SU-DHL-6 (cell line): ENCODE data around the gene NUDT4.
"Not testable (repeated sequence)": the region's sequence is repeated elsewhere in the genome, so short reads cannot be mapped to it uniquely, and the experiment has no call there.

Experiments used
- H2AFZ ChIP-seq: fragments of 200-600 bp; sonication (generic); 2 replicates; pipeline ENCODE4 v1.6.1; 2014; ENCODE audit warnings: low read depth, mild to moderate bottlenecking, moderate library complexity, mixed read lengths, antibody characterized with exemption, low read length; ENCODE audit not compliant: severe bottlenecking
- H3F3A ChIP-seq: fragments of 200-600 bp; shearing (Covaris generic); 2 replicates; pipeline ENCODE4 v1.6.0; 2016; ENCODE audit warnings: antibody characterized with exemption, mild to moderate bottlenecking; ENCODE audit not compliant: insufficient read depth
- H3K27ac ChIP-seq: fragments of 200-600 bp; sonication (generic); 2 replicates; pipeline ENCODE4 v1.5.1; 2016; ENCODE audit warnings: low read depth, mild to moderate bottlenecking, low read length, moderate library complexity, mixed read lengths
- H3K27me3 ChIP-seq: fragments of 200-600 bp; sonication (generic), shearing (Covaris generic); 2 replicates; pipeline ENCODE4 v1.6.0; 2014; ENCODE audit warnings: mild to moderate bottlenecking, low read length
- H3K36me3 ChIP-seq: fragments of 200-600 bp; sonication (generic); 2 replicates; pipeline ENCODE4 v1.6.1; 2014; ENCODE audit warnings: mild to moderate bottlenecking, low read length, mixed read lengths
- H3K4me2 ChIP-seq: fragments of 300-600, 200-600 bp; shearing (Covaris generic), sonication (generic); 2 replicates; pipeline ENCODE4 v1.6.0; 2014; ENCODE audit warnings: low read length, low read depth, mild to moderate bottlenecking; ENCODE audit not compliant: poor library complexity, severe bottlenecking
- H3K4me3 ChIP-seq: fragments of 200-600 bp; sonication (generic); 2 replicates; pipeline ENCODE4 v1.5.1; 2014; ENCODE audit warnings: antibody characterized with exemption, low read length, mild to moderate bottlenecking, mixed read lengths; ENCODE audit not compliant: insufficient read depth, poor library complexity, severe bottlenecking
- H3K79me2 ChIP-seq: fragments of 200-600 bp; sonication (generic); 2 replicates; pipeline ENCODE4 v1.6.1; 2014; ENCODE audit warnings: mild to moderate bottlenecking, low read length, moderate library complexity; ENCODE audit not compliant: insufficient read depth
- H3K9ac ChIP-seq: fragments of 200-600 bp; sonication (generic); 2 replicates; pipeline ENCODE4 v1.7.0; 2014; ENCODE audit warnings: mild to moderate bottlenecking, low read length
- H3K9me2 ChIP-seq: fragments of 200-600 bp; sonication (generic); replicated peaks from 2 replicates; pipeline ENCODE4 v1.6.1; 2014; ENCODE audit warnings: low read length; ENCODE audit not compliant: insufficient read depth
- H3K9me3 ChIP-seq: fragments of 200-600 bp; sonication (generic); 2 replicates; pipeline ENCODE4 v1.6.1; 2014; ENCODE audit warnings: low read length, mixed read lengths; ENCODE audit not compliant: insufficient read depth
- H4K20me1 ChIP-seq: fragments of 200-600 bp; sonication (generic); 2 replicates; pipeline ENCODE4 v1.6.1; 2014; ENCODE audit warnings: low read depth, mild to moderate bottlenecking, antibody characterized with exemption, low read length, moderate library complexity, mixed read lengths
- EZH2phosphoT487 ChIP-seq: fragments of 200-600 bp; sonication (generic), shearing (Covaris generic); conservative IDR thresholded peaks from 2 replicates; pipeline ENCODE4 v1.6.1; 2018; ENCODE audit warnings: mild to moderate bottlenecking, antibody characterized with exemption, low read length, moderate library complexity, mixed read lengths
- TF ChIP-seq, protein P1 (sequence below): fragments of 200-600 bp; sonication (generic); IDR thresholded peaks from one replicate; pipeline ENCODE4 v1.5.1; 2017; ENCODE audit warnings: antibody characterized with exemption, mild to moderate bottlenecking, low read length, moderate library complexity; ENCODE audit not compliant: insufficient read depth, poor library complexity, severe bottlenecking

Gene NUDT4

DNA sequence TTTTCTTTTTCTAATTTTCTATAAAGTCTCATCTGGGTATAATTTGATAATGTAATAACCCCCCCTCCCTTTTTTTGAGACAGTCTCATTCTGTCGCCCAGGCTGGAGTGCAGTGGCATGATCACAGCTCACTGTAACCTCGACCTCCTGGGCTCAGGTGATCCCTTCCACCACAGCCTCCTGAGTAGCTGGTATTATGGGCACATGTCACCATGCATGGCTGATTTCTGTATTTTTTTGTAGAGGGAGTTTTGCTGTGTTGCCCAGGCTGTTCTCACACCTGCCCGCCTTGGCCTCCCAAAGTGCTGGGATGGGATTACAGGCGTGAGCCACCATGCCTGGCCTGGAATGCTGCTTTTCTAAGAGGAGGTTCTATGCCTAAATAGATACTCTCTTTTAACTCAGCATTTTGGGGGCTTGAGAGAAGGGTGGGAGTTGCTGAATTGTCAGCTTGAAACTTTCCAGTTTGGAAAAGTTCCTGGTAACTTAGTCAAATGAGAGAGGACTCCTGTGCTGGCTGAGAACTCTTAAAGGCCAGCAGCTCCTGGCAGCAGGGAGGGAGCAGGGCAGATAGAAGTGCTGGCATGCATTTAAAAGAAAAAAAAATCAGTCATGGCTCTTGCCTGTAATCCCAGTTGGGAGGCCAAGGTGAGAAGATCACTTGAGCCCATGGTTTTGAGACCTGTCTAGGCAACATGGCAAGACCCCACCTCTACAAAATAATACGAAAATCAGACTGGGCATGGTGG is 13.0 kb downstream of the NUDT4 start:
- no peaks in the 10 kb centered on the region for H3F3A ChIP-seq
- H4K20me1 ChIP-seq: peaks cover 3% of the 10 kb centered on the region; the same call in 1 of the 2 replicates
- H3K27me3 ChIP-seq: no peaks in the 10 kb centered on the region
- no peaks in the 10 kb centered on the region for H3K36me3 ChIP-seq
- no peak overlapping the region for H3K27ac ChIP-seq
- H2AFZ ChIP-seq: no peak overlapping the region
- H3K9me2 ChIP-seq: no peaks in the 10 kb centered on the region
- H3K4me2 ChIP-seq: peak overlapping the region; percentile 27
- H3K79me2 ChIP-seq: peaks cover 63% of the 10 kb centered on the region
- no peak overlapping the region for H3K9ac ChIP-seq
- H3K9me3 ChIP-seq: no peaks in the 10 kb centered on the region
- TF ChIP-seq EZH2phosphoT487: no peak
- TF ChIP-seq, protein P1, sequence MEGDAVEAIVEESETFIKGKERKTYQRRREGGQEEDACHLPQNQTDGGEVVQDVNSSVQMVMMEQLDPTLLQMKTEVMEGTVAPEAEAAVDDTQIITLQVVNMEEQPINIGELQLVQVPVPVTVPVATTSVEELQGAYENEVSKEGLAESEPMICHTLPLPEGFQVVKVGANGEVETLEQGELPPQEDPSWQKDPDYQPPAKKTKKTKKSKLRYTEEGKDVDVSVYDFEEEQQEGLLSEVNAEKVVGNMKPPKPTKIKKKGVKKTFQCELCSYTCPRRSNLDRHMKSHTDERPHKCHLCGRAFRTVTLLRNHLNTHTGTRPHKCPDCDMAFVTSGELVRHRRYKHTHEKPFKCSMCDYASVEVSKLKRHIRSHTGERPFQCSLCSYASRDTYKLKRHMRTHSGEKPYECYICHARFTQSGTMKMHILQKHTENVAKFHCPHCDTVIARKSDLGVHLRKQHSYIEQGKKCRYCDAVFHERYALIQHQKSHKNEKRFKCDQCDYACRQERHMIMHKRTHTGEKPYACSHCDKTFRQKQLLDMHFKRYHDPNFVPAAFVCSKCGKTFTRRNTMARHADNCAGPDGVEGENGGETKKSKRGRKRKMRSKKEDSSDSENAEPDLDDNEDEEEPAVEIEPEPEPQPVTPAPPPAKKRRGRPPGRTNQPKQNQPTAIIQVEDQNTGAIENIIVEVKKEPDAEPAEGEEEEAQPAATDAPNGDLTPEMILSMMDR: no peak
- H3K4me3 ChIP-seq: no peak overlapping the region

- peaks cover 39% of the 10 kb centered on the region for H3K79me2 ChIP-seq
- no peak overlapping the region for H3K27ac ChIP-seq
- no peak overlapping the region for H3K4me3 ChIP-seq
- no peaks in the 10 kb centered on the region for H3K36me3 ChIP-seq
- no peak overlapping the region for H3K9ac ChIP-seq
- no peaks in the 10 kb centered on the region for H3K9me3 ChIP-seq
- H3K27me3 ChIP-seq: no peaks in the 10 kb centered on the region
- peaks cover 3% of the 10 kb centered on the region; the same call in 1 of the 2 replicates for H4K20me1 ChIP-seq
- H3F3A ChIP-seq: peaks cover 14% of the 10 kb centered on the region
- H3K4me2 ChIP-seq: no peak overlapping the region
- H3K9me2 ChIP-seq: no peaks in the 10 kb centered on the region
- TF ChIP-seq, protein P1: no peak
- no peak for TF ChIP-seq EZH2phosphoT487
- no peak overlapping the region for H2AFZ ChIP-seq
Measured at GRCh38 chr12:93393425-93393824, 15.7 kb downstream of the NUDT4 start.

DNA sequence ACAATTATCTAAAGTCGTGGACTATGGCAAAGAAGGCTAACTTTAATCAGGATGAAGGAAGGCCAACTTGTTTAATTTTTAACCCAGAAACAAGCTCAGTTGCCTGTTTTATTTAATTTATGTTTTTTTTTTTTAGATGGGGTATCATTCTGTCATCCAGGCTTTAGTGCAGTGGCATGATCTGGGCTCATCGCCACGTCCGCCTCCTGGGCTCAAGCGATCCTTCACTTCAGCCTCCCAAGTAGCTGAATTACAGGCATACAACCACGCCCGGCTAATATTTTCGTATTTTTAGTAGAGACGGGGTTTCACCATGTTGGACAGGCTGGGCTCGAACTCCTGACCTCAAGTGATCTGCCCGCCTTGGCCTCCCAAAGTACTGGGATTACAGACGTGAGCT is 19.7 kb downstream of the NUDT4 start:
- no peaks in the 10 kb centered on the region for H3K27me3 ChIP-seq
- peaks cover 3% of the 10 kb centered on the region; the same call in 1 of the 2 replicates for H3K36me3 ChIP-seq
- H3K79me2 ChIP-seq: peaks cover 7% of the 10 kb centered on the region; the same call in 1 of the 2 replicates
- H4K20me1 ChIP-seq: no peaks in the 10 kb centered on the region
- no peak overlapping the region for H3K4me3 ChIP-seq
- H2AFZ ChIP-seq: no peak overlapping the region
- TF ChIP-seq EZH2phosphoT487: no peak
- TF ChIP-seq, protein P1: no peak
- no peaks in the 10 kb centered on the region for H3K9me2 ChIP-seq
- no peak overlapping the region for H3K27ac ChIP-seq
- H3K4me2 ChIP-seq: no peak overlapping the region
- H3F3A ChIP-seq: peaks cover 25% of the 10 kb centered on the region
- no peak overlapping the region for H3K9ac ChIP-seq
- H3K9me3 ChIP-seq: no peaks in the 10 kb centered on the region

- not testable (repeated sequence) for H3K36me3 ChIP-seq, H3K4me2 ChIP-seq, H3K79me2 ChIP-seq, H3K9me3 ChIP-seq, H2AFZ ChIP-seq, H3K4me3 ChIP-seq, H3K27me3 ChIP-seq, H3K9ac ChIP-seq, H3K27ac ChIP-seq, H3K9me2 ChIP-seq, H4K20me1 ChIP-seq
- H3F3A ChIP-seq: peaks cover 33% of the 10 kb centered on the region
Measured at GRCh38 chr12:93399183-93399863, 21.6 kb downstream of the NUDT4 start.
